22Rv1 (cell line): ENCODE measurements around the gene PLAC1.

Experiments
- ZFX ChIP-seq: fragments of 450-650 bp; IDR thresholded peaks from 2 replicates; pipeline ENCODE4 v1.6.1; 2017; ENCODE audit warnings: antibody characterized with exemption, borderline replicate concordance
- TF ChIP-seq, protein P1 (sequence below): fragments of 450-650 bp; IDR thresholded peaks from 2 replicates; pipeline ENCODE4 v1.5.1; 2017; ENCODE audit warnings: mild to moderate bottlenecking

DNA sequence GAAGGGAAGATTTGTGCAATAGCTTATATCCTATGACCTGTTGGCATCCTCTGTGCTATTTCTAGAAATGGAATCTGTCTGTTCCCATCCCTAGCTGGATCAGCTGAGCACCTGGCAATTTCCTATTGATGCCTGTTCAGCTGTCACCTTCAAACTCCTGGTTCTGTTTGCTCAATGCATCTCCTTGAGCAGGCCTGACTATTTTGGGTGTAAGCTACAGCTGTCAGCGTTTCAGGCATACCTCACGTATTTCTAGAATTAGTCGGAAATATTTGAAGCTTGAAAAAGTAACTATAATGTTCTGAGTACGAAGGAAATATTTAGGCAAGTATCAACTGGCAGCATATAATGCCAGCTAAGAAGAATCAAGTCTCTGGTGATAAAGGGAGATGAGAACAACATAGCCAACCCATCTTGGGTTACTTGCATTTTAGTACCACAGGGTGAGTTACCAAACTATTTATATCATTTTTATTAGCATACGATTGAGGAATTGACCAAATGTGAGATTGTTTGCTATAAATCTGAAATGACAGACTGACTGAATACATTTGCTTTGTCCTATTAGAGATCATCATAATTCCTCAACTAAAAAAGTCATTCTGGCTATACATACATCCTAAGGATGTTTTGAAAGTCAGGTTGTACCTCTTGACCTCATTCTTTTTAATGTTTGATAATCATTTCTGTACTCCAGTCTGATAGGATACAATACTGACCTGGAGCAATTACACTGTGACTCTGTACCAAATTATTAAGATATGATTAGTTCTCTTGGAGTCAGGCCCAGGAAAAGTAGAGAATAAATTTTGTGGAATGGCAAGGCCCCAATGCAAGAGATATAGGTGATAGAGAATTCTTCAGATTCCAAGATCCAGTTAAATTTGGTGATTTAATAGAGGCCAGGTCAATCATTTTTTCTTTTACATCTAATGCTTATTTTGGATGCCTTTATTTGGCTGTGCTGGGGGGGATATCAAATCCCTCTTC is 36.4 kb upstream of the PLAC1 start:
- TF ChIP-seq, protein P1, sequence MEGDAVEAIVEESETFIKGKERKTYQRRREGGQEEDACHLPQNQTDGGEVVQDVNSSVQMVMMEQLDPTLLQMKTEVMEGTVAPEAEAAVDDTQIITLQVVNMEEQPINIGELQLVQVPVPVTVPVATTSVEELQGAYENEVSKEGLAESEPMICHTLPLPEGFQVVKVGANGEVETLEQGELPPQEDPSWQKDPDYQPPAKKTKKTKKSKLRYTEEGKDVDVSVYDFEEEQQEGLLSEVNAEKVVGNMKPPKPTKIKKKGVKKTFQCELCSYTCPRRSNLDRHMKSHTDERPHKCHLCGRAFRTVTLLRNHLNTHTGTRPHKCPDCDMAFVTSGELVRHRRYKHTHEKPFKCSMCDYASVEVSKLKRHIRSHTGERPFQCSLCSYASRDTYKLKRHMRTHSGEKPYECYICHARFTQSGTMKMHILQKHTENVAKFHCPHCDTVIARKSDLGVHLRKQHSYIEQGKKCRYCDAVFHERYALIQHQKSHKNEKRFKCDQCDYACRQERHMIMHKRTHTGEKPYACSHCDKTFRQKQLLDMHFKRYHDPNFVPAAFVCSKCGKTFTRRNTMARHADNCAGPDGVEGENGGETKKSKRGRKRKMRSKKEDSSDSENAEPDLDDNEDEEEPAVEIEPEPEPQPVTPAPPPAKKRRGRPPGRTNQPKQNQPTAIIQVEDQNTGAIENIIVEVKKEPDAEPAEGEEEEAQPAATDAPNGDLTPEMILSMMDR, result no peak
- no peak for TF ChIP-seq ZFX
